Stimulated activated CD8-positive, alpha-beta memory T cell treated with anti-CD3 and anti-CD28 coated beads, Interleukin-7, amount 100 ng/mL, for 1 hour (primary cell): Measurements from ENCODE around the gene SBK2.

ENCODE experiments used
- DNase-seq, 2 donors: peaks; one replicate each; pipeline ENCODE4 v3.0.0-alpha.2; 2020; ENCODE audit warnings: low read depth in 2 of 2

The SBK2 gene

DNA sequence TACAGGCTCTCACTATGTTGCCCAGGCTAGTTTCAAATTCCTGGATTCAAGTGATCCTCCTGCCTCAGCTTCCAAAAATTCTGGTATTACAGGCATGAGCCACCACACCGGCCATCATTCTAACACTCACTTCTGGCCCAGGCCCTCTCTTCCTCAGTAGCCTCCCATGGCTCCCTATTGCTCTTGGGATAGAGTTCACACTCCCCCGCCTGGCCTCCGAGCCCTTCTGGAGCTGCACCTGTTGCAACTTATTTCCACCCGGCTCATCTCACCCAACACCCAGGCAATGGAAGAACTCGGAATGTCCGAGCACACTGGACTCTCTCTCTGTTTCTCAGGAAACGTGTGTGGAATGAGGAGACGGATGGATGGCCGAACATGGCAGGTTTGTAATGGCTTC, 17.4 kb upstream of the SBK2 start:
- DNase-seq = no peak

GRCh38 chr19:55553217-55554182, 16.6 kb upstream of the SBK2 start:
- DNase-seq = no peak

DNA sequence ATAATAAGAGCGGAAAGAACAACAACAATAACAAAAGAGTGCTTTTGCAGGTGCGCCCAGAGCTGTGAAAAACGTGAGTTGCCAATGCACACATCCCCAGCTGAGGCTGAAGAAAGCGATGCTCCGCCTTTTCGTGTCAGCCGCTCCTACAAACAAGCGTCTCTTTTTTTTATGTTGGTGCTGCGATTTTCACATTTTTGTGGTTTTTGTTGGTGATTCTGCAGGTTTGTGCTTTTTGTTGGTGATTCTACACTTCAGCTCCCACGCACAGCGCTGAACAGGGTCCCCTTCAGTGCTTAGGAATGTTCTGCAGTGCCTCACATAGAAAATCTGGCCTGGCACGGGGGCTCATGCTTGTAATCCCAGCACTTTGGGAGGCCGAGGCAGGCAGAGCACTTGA, 15.7 kb upstream of the SBK2 start:
- no peak for DNase-seq

DNA sequence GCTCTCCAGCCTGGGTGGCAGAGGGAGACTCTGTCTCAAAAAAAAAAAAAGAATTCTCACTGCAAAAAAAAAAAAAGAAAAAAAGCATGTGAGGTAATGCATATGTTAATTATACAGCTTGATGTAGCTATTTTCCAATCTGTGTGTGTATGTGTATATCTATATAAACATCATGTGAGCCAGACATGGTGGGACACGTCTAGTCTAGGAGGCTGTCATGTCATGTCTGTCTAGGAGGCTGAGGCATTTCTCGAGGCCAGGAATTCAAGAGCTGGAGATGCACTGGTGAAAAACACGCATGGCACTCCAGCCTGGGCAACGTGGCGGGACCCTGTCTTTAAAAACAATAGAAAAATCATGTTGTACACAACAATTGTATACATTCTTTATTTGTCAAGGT, 15.3 kb upstream of the SBK2 start:
- DNase-seq = no peak

GRCh38 chr19:55550321-55550650, 13.4 kb upstream of the SBK2 start:
- DNase-seq = no peak

- no peak for DNase-seq
Measured at GRCh38 chr19:55549500-55550320, 12.8 kb upstream of the SBK2 start.

GRCh38 chr19:55546822-55547614, 10.1 kb upstream of the SBK2 start:
- no peak for DNase-seq

GRCh38 chr19:55546011-55546410, 9.1 kb upstream of the SBK2 start:
- DNase-seq = no peak

DNA sequence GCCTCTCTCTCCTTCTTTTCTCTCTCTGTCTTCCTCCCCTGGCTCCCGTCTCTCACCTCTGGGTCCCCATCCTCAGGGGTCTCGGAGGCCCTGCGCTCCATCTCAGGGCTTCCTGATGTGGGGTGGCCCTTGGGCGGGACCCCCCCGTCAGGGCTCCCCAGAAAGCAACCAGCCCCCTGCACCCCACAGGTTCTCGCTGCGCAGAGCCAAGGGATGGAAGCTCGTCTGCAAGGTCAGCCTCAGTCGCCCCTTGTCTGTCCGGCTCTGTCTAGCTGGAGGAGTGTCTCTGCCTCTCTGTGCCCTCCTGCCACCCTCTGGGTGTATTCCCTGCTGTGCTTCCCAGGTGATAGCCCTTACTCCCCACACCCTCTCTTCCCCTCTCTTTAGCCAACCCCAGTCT, 8.5 kb upstream of the SBK2 start, which contains the start of gene SBK3:
Gene SBK3, minus strand, starts transcription at position 101 of the 400 bp plus-strand sequence. Its CDS starts 0 bp downstream, at position 101.
- DNase-seq = no peak

- no peak for DNase-seq
Measured at GRCh38 chr19:55544776-55545439, 8.0 kb upstream of the SBK2 start.

DNA sequence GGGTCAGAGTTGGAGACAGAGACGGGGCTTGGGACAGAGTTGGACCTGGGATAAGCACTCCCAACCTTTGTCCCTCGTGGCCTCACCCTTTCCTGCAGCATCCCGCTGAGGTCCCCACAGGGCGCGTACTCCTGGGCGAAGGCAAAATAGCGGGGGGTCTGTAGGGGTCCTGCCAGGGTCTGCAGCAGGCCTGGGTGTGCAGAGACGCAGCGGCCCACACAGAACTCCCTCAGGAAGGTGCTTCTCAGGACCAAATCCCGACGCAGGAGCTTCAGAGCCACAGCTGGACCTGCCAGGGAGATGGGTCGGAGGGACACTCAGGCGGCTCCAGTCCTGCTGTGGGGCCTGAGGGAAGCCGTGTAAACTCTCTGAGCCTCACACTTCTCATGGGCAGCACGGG, 7.1 kb upstream of the SBK2 start:
- DNase-seq = no peak

- no peak for DNase-seq
Measured at GRCh38 chr19:55543567-55543966, 6.6 kb upstream of the SBK2 start.

- no peak for DNase-seq
Measured at GRCh38 chr19:55542292-55542855, 5.4 kb upstream of the SBK2 start.

DNA sequence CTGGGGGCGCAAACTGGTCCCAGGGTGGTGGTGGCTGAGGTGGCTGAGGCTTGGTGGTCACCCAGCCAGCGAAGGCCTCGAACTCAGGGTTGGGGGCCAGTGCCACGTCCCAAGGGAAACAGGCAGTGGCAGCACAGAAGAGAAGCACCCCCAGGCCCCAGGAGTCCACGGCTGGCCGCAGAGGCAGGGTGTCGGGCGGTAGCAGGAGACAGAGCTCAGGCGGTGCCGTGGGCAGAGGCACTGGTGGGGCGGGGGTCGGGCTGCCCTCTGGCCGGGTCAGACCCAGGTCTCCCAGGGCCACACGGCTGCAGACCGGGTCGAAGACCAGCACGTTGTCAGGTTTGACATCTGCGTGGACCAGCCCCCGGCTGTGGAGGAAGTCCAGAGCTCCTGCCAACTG, 4.2 kb upstream of the SBK2 start:
- no peak for DNase-seq

DNA sequence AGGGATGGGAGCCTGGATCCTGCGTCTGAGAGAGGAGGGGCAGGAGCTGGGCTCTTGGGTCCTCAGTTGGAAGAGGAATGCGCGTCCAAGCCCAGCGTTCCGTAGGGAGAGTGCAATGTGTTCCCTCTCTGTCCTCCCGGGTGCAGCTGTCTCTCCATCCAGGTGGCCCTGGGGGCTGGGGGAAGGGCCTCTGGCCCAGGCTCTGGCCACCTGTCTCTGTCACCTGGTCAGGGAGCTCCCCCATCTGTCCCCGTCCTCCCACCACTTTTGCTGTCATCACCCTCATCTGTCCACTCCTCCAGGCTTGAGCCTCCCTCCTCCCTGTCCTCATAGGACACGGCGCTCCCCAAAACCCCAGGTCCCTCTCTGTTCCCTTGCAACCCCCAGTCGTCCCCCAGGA, 3.7 kb upstream of the SBK2 start:
- no peak for DNase-seq

DNA sequence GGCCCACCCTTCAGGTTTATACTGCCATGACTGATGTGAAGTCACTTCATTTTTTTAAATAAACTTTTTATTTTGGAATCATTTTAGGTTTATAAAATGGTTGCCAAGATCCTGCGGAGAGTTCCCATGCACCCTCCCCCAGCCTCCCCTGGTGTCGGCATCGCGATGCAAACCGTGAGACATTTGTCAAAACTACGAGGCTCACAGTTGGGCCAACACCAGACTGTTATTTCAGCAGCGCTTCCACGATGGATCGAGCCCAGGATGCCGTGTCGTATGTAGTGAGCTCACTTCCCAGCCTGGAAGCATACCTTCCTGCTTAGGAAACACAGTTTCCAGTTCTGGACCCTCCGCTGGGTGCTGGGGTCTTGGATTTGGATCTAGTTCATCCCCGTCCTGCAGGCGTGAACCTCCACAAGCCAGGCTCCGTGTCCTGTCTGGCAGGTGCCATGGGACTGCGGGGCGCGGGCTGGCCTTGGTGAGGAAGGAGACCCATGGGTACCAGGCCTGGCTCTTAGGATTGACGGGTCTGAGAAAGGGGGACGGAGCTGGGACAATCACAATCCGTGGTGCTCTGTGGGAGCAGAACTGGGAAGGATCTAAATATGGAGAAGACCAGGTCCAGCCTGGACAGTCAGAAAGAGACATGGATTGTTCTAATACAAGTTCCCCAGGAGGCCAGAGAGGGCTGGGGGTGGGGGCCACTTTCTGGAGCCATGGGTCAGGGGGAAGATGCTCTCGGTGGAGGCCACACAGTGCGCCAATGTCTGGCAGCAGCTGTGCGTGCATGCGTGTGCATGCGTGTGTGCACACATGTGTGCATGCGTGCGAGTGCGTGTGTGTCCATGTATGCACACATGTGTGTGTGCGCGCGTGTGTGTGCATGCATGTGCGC, 2.4 kb upstream of the SBK2 start:
- DNase-seq = no peak

GRCh38 chr19:55538132-55538531, 1.2 kb upstream of the SBK2 start:
- DNase-seq = no peak

- no peak for DNase-seq
Measured at GRCh38 chr19:55537741-55538111, 793 bp upstream of the SBK2 start.

DNA sequence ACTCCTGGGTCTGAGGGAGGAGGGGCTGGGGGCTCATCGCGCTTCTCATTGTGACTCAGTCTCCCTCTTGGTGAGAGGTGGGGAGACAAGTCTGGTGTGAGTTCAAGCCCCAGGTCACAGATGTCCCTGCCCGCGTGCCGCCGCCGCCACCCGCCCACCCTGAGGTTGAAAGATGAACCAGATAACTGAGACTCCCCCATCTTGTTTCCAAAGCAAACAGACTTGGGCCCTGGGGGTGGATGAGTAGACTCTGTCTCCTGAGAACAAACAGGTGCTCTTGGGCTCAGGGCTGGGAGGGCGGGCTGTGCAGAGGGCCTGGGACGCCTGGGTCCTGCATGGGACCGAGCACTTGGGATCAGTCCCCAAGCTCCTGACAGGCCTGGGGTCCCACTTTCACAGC, 567 bp downstream of the SBK2 start:
- no peak for DNase-seq

- no peak for DNase-seq
Measured at GRCh38 chr19:55535965-55536350, 975 bp downstream of the SBK2 start.
